ENCODE results near the gene ZNF71. TPM values are rescaled to one million over a fixed set of nuclear protein-coding genes. Genes with fewer than 3 reads are reported as not detected.

ZNF71 gene
- total RNA-seq, 1 donor from 2014 or later: 29.6 TPM

DNA sequence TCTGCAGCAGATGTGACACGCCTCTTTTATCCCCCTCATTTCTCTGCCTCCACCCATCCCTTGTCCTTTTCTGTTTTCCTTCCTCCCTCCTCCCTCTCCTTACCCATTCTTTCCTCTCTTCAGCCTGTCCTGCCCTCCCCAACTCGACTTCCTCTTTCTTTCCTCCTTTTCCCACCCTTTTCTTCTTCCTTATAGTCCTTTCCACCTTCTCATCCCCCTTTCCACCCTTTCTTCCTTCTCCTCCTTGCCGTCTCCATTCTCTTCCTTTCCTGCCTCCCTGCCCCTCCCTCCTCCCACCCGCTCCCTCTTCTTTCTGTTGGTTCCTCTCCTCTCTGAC is 688 bp upstream of the ZNF71 start:
- H3K9me3 Mint-ChIP-seq (ENCODE audit: unreplicated experiment): peaks cover 28% of the 10 kb centered on the region
- no peak for DNase-seq (ENCODE audit: low spot score)
- peaks cover 38% of the 10 kb centered on the region for H3K36me3 Mint-ChIP-seq (ENCODE audit: low read depth, unreplicated experiment)
- TF ChIP-seq, protein P1, sequence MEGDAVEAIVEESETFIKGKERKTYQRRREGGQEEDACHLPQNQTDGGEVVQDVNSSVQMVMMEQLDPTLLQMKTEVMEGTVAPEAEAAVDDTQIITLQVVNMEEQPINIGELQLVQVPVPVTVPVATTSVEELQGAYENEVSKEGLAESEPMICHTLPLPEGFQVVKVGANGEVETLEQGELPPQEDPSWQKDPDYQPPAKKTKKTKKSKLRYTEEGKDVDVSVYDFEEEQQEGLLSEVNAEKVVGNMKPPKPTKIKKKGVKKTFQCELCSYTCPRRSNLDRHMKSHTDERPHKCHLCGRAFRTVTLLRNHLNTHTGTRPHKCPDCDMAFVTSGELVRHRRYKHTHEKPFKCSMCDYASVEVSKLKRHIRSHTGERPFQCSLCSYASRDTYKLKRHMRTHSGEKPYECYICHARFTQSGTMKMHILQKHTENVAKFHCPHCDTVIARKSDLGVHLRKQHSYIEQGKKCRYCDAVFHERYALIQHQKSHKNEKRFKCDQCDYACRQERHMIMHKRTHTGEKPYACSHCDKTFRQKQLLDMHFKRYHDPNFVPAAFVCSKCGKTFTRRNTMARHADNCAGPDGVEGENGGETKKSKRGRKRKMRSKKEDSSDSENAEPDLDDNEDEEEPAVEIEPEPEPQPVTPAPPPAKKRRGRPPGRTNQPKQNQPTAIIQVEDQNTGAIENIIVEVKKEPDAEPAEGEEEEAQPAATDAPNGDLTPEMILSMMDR (IDR thresholded peaks at IDR 0.05; ENCODE audit: unreplicated experiment): no peak
- H3K4me1 Mint-ChIP-seq (ENCODE audit: unreplicated experiment): peaks cover 30% of the 10 kb centered on the region
- H3K4me3 Mint-ChIP-seq (ENCODE audit: unreplicated experiment): peak overlapping the region; percentile 100
- peaks cover 11% of the 10 kb centered on the region for H3K27me3 Mint-ChIP-seq (ENCODE audit: unreplicated experiment)
- no peak overlapping the region for H3K27ac Mint-ChIP-seq (ENCODE audit: unreplicated experiment)

DNA sequence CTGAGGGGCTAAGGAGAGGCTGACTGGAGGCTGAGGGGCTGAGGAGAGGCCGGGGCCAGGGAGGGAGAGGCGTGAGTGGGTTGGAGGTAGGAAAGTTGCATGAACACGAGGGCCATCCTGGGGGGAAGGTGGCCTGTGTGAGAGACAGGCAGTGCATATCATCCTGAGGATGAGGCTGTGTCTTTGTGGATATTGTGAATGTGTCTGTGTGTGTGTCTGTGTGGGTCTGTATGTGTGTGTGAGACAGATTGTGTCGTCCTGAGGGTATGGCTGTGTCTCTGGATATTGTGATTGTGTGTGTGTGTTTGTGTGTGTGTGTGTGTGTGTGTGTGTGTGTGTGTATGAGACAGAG is 422 bp downstream of the ZNF71 start:
- peaks cover 30% of the 10 kb centered on the region for H3K4me1 Mint-ChIP-seq (ENCODE audit: unreplicated experiment)
- peak overlapping the region; percentile 100 for H3K4me3 Mint-ChIP-seq (ENCODE audit: unreplicated experiment)
- no peak for DNase-seq (ENCODE audit: low spot score)
- TF ChIP-seq, protein P1 (IDR thresholded peaks at IDR 0.05; ENCODE audit: unreplicated experiment): no peak
- H3K27ac Mint-ChIP-seq (ENCODE audit: unreplicated experiment): peak overlapping the region; percentile 96
- peaks cover 14% of the 10 kb centered on the region for H3K27me3 Mint-ChIP-seq (ENCODE audit: unreplicated experiment)
- H3K9me3 Mint-ChIP-seq (ENCODE audit: unreplicated experiment): peaks cover 21% of the 10 kb centered on the region
- peaks cover 41% of the 10 kb centered on the region for H3K36me3 Mint-ChIP-seq (ENCODE audit: low read depth, unreplicated experiment)

DNA sequence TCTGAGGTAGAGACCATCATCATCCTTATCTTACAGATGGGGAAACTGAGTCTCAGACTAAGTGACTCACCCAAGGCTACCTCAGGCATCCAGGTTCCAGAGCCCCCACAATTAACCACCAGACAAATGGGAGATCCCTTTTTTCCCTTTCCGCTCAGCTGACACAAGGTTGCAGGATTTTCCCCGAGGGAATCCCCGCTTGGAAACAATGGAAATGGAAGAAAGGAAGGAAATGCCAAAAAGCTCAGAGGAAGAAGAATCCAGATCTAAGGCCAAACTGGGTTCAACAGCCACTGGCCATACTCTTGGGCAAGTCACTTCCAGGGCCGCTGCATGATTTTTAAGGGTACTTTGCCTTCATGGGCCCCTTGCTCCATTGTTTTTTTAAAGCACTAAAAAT is 1.6 kb downstream of the ZNF71 start:
- TF ChIP-seq, protein P1 (IDR thresholded peaks at IDR 0.05; ENCODE audit: unreplicated experiment): no peak
- Mint-ChIP-seq H3K4me3 (ENCODE audit: unreplicated experiment) (peak overlapping the region; percentile 100), H3K9me3 (ENCODE audit: unreplicated experiment) (peaks cover 17% of the 10 kb centered on the region), H3K27ac (ENCODE audit: unreplicated experiment) (peak overlapping the region; percentile 96), H3K27me3 (ENCODE audit: unreplicated experiment) (peaks cover 15% of the 10 kb centered on the region), H3K4me1 (ENCODE audit: unreplicated experiment) (peaks cover 33% of the 10 kb centered on the region), H3K36me3 (ENCODE audit: low read depth, unreplicated experiment) (peaks cover 53% of the 10 kb centered on the region)
- peak; percentile 10 for DNase-seq (ENCODE audit: low spot score)

DNA sequence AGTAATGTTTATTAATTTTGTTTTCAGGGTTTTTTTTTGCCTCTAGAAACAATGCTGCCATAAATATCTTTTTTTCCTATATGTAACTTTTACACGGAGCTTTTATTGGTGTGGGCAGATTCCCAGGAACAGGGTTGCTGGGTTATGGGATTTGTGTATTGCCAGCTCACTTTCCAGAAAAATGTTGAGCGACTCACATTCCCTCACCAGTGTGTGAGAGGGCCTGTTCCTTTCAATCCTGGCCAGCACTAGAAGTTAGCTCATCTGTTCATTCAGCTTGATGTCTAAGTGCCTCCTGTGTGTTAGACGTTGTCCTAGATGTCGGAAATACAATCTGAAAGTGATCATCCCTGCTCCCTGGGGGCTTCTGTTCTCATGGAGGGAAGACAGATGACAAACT is 2.6 kb downstream of the ZNF71 start:
- DNase-seq (ENCODE audit: low spot score): no peak
- Mint-ChIP-seq H3K36me3 (ENCODE audit: low read depth, unreplicated experiment) (peaks cover 62% of the 10 kb centered on the region), H3K9me3 (ENCODE audit: unreplicated experiment) (peaks cover 11% of the 10 kb centered on the region), H3K4me3 (ENCODE audit: unreplicated experiment) (peak overlapping the region; percentile 84), H3K27ac (ENCODE audit: unreplicated experiment) (peak overlapping the region; percentile 37), H3K27me3 (ENCODE audit: unreplicated experiment) (peaks cover 15% of the 10 kb centered on the region), H3K4me1 (ENCODE audit: unreplicated experiment) (peaks cover 33% of the 10 kb centered on the region)
- TF ChIP-seq, protein P1 (IDR thresholded peaks at IDR 0.05; ENCODE audit: unreplicated experiment): no peak

DNA sequence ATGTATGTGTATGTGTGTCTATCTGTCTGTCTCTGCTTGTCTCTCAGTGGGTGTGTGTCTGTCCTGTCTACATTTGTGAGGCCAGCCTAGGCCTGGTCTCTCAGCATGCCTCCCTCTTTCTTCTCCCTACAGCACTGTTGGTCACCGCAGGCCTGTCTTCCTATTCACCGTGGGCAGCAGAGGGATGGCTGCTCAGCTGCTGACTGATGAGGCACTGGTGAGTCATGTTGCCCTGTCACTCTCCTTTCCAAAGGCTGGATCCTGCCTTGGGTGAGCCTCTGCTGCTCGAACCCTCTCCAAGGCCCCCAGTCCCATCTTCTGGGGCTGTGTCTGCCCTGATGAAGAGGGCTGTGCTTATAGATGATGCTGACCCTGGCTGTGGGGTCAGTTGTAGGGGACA is 6.3 kb downstream of the ZNF71 start:
- Mint-ChIP-seq H3K27ac (ENCODE audit: unreplicated experiment) (no peak overlapping the region), H3K36me3 (ENCODE audit: low read depth, unreplicated experiment) (peaks cover 75% of the 10 kb centered on the region), H3K27me3 (ENCODE audit: unreplicated experiment) (peaks cover 6% of the 10 kb centered on the region), H3K4me3 (ENCODE audit: unreplicated experiment) (peak overlapping the region; percentile 68), H3K9me3 (ENCODE audit: unreplicated experiment) (peaks cover 20% of the 10 kb centered on the region), H3K4me1 (ENCODE audit: unreplicated experiment) (peaks cover 22% of the 10 kb centered on the region)
- DNase-seq (ENCODE audit: low spot score): no peak
- TF ChIP-seq, protein P1 (IDR thresholded peaks at IDR 0.05; ENCODE audit: unreplicated experiment): no peak
